Measurements from ENCODE around the gene ENOX1. TPM values are rescaled to one million over a fixed set of nuclear protein-coding genes. Genes with fewer than 3 reads are reported as not detected.

Gene ENOX1
- total RNA-seq, 1 donor from 2014 or later, result 2.0 TPM

- DNase-seq (ENCODE audit: low spot score), result no peak
These were observed 42.3 kb downstream of the ENOX1 start for GRCh38 chr13:43744261-43745031.

GRCh38 chr13:43742911-43743310, 43.9 kb downstream of the ENOX1 start:
- no peak for DNase-seq (ENCODE audit: low spot score)

GRCh38 chr13:43737392-43737923, 49.3 kb downstream of the ENOX1 start:
- DNase-seq (ENCODE audit: low spot score), result no peak

DNA sequence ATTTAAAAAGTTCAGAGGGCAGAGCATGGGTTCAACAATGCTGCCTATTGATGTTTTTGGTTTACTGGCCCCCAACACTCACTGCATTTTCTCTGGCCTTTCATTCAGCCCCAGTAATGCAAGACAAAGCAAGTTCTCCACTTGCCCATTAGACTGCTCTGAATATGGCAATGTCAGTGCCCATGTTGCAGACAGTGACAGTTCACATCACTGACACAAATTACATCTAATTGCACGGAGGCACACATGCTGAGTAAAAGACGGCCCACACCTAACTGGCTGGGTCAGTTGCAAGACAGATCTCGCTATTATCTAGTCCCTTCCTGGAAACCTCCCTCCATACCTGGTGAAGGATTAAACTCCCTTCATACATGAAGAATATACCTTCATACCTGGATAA, 54.0 kb downstream of the ENOX1 start:
- no peak for DNase-seq (ENCODE audit: low spot score)

- no peak for DNase-seq (ENCODE audit: low spot score)
These were observed 55.5 kb downstream of the ENOX1 start for GRCh38 chr13:43731296-43731695.

DNA sequence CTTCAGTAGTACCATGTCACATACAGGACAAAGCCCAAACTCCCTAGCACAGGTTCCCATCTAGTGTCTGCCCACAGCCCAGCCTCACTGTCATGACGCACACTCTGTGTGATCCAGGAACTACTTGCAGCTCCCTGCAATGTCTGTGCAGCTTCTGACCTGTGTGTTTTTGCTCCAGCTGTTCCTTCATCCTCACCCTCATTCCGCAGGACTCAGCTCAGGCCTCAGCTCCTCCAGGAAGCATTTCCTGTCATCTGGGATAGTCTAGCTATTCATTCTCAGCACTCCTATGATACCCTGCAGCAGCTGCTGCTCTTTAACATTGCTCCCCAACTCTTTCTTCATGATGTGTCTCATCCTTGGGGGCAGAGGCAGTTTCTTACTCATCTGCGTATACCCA, 56.1 kb downstream of the ENOX1 start:
- DNase-seq (ENCODE audit: low spot score), result peak; percentile 12

DNA sequence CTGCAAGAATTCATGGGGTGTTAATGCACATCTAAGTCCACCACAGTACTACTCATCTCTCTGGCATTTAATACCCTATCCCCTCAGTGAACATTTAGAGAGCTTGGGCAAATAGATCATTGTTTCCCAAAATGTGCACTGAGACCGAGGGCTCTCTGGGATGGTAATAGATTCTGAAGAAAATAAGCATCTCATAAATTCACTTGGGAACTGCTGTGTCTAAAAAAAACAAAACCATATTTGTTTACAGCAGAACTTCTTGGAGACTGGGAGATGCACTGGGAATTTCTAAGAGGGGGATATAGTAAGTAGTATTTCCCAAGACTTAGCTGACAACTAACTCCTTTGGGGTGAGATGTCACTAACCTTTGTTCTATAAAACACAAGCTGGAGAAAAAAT, 58.4 kb downstream of the ENOX1 start:
- no peak for DNase-seq (ENCODE audit: low spot score)

GRCh38 chr13:43727856-43728255, 58.9 kb downstream of the ENOX1 start:
- no peak for DNase-seq (ENCODE audit: low spot score)

DNA sequence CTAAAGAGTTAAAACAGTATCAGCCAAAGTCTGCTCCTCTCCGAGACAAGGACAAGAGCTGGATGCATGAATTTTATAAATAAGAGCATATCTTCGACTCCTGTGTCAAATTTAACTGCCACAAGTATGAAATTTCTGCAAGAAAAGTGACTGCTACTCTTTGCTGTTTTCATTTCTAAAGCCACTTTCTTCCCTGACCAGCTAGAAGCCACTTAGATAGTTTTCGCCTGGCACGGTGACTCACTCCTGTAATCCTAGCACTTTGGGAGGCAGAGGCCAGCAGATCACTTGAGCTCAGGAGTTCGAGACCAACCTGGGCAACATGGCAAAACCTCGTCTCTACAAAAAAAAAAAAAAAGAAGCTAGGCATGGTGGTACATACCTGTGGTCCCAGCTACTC, 61.3 kb downstream of the ENOX1 start:
- DNase-seq (ENCODE audit: low spot score), result no peak

DNA sequence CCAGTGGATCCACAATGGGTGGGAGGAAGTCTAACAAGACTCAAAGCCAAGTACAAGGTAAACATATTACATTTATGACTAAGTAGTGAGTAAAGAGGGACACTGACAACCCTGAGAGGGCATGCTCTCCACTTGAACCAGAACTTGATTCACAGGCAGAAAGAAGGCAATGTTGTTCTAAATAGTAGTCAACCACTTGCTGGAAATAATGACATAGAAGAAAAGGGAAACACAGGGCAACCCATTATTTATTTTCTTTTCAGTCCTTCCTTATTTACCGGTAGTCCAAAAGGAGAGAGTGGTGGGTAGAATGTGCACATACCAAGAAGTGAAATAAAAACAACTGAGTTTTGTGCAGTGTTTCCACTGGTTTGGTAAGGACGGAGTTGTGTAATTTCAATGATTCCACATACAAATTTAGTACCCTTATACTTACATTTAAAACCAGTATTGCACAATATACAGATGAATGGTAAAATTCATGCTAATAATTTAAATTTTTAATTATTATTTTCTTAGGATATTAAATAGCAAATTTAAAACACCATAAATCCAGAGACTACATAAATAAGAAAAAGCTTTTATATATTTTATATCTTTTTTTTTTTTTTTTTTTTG, 65.9 kb downstream of the ENOX1 start:
- DNase-seq (ENCODE audit: low spot score), result no peak

DNA sequence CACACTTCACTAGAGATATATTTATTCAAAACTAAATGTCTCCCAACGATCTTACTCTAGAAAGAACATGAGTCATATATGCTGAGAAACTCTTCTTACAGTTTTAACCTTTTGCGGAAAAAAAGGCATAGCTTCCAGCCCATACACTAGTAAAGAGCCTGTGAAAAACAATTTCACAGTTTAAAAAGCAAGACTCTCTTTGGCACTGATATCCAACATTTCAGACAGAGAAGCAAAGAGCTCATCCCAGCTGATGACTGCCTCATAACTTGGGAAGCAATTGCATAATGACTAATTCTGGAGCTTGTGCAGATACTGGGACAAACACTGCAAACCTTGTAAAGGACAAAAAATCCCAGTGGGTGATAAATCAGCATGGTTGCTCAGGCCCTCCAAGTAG, 88.0 kb downstream of the ENOX1 start:
- no peak for DNase-seq (ENCODE audit: low spot score)

DNA sequence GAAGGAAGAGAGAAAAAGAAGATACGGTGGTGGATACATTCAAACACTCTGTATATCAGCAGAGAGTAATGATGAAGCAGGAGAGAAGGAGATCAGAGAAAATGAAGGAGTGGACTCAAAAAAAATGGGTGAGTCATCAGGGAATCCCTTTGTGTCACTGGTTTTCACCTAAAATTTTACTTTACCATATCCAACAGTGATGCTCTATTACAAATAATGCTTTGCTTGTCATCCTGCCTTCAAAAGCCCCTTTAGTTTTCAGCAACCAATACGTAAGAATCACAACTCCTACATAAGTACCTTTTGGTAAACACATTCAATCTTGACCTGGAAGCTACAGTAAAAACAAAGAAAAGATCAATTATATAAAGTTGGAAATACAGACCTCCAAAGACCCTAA, 88.8 kb downstream of the ENOX1 start:
- no peak for DNase-seq (ENCODE audit: low spot score)

DNA sequence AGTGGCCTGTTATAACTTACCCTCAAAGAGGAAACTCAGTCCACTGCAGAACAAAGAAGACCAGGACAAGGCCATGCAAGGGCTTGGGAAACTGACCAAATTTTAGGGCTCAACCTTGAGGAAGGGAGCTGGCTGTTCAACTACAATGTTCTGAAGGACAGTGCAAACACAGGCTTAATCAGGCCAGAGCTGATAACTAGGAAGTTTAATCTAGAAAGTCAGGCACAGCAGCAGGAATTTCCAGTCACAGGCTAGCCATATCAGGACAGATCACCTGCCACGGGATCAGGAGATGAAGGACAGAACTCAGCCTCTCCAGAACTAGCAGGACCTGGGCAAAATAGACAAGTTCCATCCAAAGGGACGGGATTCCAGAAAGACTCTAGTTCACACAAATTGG, 89.4 kb downstream of the ENOX1 start:
- DNase-seq (ENCODE audit: low spot score), result no peak

GRCh38 chr13:43694146-43694664, 92.6 kb downstream of the ENOX1 start:
- no peak for DNase-seq (ENCODE audit: low spot score)

DNA sequence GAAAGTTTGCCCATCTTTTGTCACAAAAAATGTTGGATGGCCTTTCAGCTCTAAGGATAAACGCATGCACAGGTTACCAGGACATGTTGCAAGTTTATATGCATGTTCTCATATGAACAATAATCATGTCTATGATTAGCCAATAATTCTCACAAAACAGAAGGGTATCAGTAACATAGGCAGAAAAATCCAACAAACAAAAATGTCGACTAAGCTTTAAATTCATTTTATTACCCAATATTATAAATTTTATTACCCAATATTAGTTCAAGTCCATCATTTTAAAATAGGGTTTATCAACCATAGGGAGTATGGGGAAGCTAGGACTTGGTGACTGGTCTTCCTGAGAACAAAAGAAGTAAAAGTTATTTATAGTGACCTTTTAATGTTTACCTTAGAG, 93.1 kb downstream of the ENOX1 start:
- no peak for DNase-seq (ENCODE audit: low spot score)

GRCh38 chr13:43688227-43688907, 98.4 kb downstream of the ENOX1 start:
- DNase-seq (ENCODE audit: low spot score), result no peak

DNA sequence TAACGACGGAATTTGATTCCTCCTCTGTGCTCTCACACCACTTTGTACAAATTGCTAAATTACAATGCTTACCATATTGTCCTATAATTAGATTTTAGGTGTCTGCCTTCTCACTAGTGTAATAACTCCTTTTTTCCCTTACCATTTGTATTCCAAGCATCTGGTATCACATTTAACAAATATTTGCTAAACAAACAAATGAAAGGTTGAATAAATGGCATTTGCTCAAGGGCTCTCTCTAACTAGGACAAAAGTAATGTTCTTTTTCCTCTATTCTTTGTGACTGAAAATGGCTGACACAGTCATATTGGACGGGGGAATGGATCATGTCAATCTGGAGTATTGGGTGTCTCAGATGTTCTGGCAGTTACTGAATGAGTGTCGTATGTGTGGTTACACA, 99.7 kb downstream of the ENOX1 start:
- no peak for DNase-seq (ENCODE audit: low spot score)

DNA sequence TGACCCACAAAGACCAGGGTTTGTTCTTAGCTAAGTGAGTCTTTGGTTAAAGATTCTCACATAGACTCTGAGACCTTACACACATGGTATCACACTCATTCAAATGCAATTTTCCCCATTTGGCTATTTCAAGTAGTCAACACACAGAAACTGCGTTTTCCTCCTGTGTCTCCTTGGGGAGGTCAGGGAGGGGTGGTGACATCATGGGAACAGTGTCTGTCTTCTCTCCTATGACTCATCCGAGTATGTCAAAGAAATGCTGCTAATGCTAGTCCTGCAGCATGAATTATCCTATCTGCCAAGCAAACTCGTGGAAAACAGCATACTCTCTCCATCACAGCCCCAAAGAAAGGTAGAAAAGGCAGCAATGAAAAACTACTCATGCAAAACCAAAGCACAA, 100.2 kb downstream of the ENOX1 start:
- DNase-seq (ENCODE audit: low spot score), result peak; percentile 11

DNA sequence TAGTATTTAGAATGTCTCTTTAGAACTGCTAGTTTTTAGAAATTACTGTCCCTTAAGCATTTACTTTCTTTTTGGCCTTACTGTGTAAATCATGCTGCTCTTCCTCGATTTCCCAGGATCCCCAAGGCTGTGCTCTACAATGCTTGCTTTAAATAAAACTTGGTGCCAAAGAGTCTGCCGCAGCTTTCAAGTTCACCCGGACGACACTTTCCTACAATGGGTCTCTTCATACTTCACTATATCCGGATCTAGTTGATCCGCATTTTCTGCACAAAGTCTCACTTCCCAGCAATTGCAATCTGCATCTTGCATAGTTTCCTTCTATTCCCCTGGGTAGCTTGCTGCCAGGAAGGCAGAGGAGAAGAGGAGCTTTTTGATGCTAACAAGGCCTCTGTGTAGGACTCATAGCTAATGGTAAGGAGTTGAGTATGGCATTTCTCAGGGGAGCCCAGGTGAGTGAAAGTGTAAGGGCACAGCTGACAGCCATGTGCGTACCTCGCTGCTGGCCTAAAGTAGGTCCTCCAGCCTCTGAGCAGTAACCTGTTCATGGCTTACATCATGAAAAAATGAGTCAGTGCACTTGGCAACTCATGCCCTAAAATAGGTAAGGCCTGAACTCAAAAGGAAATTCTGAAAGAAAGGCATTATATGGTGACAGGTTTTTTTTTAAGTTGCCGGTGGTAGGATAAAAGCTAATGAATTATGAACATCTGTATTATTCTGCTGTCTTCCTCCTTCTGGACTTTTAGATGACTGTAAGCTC, 101.6 kb downstream of the ENOX1 start:
- no peak for DNase-seq (ENCODE audit: low spot score)

- DNase-seq (ENCODE audit: low spot score), result no peak
These were observed 104.1 kb downstream of the ENOX1 start for GRCh38 chr13:43682701-43683100.

- no peak for DNase-seq (ENCODE audit: low spot score)
These were observed 110.5 kb downstream of the ENOX1 start for GRCh38 chr13:43676320-43676719.

- no peak for DNase-seq (ENCODE audit: low spot score)
These were observed 111.2 kb downstream of the ENOX1 start for GRCh38 chr13:43675577-43675976.
